ENCODE results near the gene TOMM20L. TPM values are rescaled to one million over a fixed set of nuclear protein-coding genes. Genes with fewer than 3 reads are reported as not detected.

Gene TOMM20L
- total RNA-seq, 2 donors from 2014 or later = not detected

DNA sequence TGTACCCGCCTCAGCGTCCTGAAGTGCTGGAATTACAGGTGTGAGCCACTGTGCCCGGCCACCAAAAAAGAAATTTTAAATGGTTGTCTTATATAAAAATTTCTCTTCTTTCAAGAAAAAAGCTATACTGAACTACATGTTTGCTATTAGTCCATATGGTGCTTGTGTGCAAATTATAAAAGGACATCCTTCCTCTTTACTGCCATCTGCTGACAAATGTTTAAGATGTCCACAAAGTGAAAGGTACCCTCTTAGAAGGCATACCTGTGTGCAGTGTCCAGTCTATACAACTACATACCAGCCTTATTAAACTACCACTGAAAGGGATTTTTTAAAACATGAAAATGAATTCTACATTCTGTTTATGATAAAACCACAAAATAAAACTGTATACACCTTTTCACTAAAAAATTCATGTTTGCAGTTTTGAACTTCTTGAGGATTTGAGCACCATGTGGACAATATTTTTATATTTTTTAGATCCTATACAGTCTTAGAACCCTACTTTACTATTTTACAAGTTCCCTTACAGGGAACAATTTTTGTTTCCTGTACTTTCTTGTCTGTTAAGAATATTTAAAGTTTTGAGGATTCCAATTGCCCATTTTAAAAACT is 32.8 kb upstream of the TOMM20L start:
- H3K4me3 ChIP-seq = no peak overlapping the region
- peaks cover 68% of the 10 kb centered on the region for H3K36me3 ChIP-seq
- TF ChIP-seq CTCF (IDR thresholded peaks at IDR 0.05) = peak; percentile 15 to 40
- H3K4me1 ChIP-seq = no peaks in the 10 kb centered on the region
- H3K27me3 ChIP-seq = no peaks in the 10 kb centered on the region
- DNase-seq (ENCODE audit: low spot score) = no peak
- H3K9me3 ChIP-seq = no peaks in the 10 kb centered on the region
- H3K27ac ChIP-seq = no peak overlapping the region

DNA sequence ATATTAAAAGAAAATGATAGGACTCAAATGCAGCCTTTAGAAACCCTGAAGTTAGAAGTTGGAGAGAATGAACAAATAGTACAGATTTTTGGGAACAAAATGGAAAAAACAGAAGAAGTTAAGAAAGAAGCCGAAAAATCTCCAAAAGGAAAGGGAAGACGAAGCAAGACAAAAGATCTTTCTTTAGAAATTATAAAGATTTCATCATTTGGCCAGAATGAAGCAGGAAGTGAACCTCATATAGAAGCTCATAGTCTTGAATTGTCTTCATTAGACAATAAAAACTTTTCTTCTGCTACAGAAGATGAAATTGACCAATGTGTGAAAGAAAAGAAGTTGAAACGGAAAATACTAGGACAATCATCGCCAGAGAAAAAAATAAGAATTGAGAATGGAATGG is 31.4 kb upstream of the TOMM20L start:
- no peak overlapping the region for H3K4me3 ChIP-seq
- H3K36me3 ChIP-seq = peaks cover 80% of the 10 kb centered on the region
- no peaks in the 10 kb centered on the region for H3K9me3 ChIP-seq
- H3K27me3 ChIP-seq = no peaks in the 10 kb centered on the region
- DNase-seq (ENCODE audit: low spot score) = no peak
- no peaks in the 10 kb centered on the region for H3K4me1 ChIP-seq
- TF ChIP-seq CTCF (IDR thresholded peaks at IDR 0.05) = no peak
- no peak overlapping the region for H3K27ac ChIP-seq

GRCh38 chr14:58367296-58367695 is 28.4 kb upstream of the TOMM20L start:
- peaks cover 67% of the 10 kb centered on the region for H3K36me3 ChIP-seq
- H3K4me1 ChIP-seq = no peaks in the 10 kb centered on the region
- H3K27me3 ChIP-seq = no peaks in the 10 kb centered on the region
- H3K4me3 ChIP-seq = no peak overlapping the region
- no peak overlapping the region for H3K27ac ChIP-seq
- DNase-seq (ENCODE audit: low spot score) = no peak
- TF ChIP-seq CTCF (IDR thresholded peaks at IDR 0.05) = no peak
- no peaks in the 10 kb centered on the region for H3K9me3 ChIP-seq

GRCh38 chr14:58368956-58369355 is 26.8 kb upstream of the TOMM20L start:
- H3K27ac ChIP-seq = no peak overlapping the region
- H3K36me3 ChIP-seq = peaks cover 79% of the 10 kb centered on the region
- no peak overlapping the region for H3K4me3 ChIP-seq
- no peak for TF ChIP-seq CTCF (IDR thresholded peaks at IDR 0.05)
- H3K4me1 ChIP-seq = no peaks in the 10 kb centered on the region
- no peak for DNase-seq (ENCODE audit: low spot score)
- H3K9me3 ChIP-seq = no peaks in the 10 kb centered on the region
- no peaks in the 10 kb centered on the region for H3K27me3 ChIP-seq

DNA sequence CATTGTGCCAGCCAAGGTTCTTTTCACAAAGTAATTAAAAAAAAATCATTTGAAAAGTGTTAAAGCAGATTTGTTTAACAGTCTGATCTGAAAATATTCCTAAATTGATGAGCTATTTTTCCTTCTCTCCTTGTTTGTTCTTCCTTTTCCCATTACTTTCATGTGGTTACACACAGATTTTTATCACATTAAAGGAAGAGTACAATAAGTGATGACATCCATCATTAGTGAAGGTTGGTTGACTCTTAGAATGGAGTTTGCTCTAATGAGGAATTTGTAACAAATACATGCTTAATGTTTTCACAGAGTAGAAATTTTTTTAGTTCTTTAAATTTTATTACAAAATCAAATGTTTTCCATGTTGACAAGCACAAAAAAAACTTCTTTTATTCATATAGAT is 18.9 kb upstream of the TOMM20L start:
- Histone ChIP-seq H3K4me3 (no peak overlapping the region), H3K4me1 (no peaks in the 10 kb centered on the region), H3K36me3 (peaks cover 46% of the 10 kb centered on the region), H3K27me3 (no peaks in the 10 kb centered on the region), H3K27ac (no peak overlapping the region), H3K9me3 (no peaks in the 10 kb centered on the region)
- no peak for DNase-seq (ENCODE audit: low spot score)
- no peak for TF ChIP-seq CTCF (IDR thresholded peaks at IDR 0.05)

- no peak for TF ChIP-seq CTCF (IDR thresholded peaks at IDR 0.05)
- no peaks in the 10 kb centered on the region for H3K36me3 ChIP-seq
- no peaks in the 10 kb centered on the region for H3K27me3 ChIP-seq
- H3K4me1 ChIP-seq = peaks cover 0 to 6% of the 10 kb centered on the region in 2 donors
- no peaks in the 10 kb centered on the region for H3K9me3 ChIP-seq
- no peak overlapping the region for H3K4me3 ChIP-seq
- H3K27ac ChIP-seq = no peak overlapping the region
- DNase-seq (ENCODE audit: low spot score) = no peak
Observed at GRCh38 chr14:58390830-58391229, 4.9 kb upstream of the TOMM20L start.

Measured in right atrium auricular region (tissue), 2 donors.